ES-I3 (cell line): ENCODE data around the gene IGF1R.

Source experiments
- H3K36me3 ChIP-seq: 2 replicates; pipeline ENCODE4 v1.6.1; 2013; ENCODE audit warnings: mild to moderate bottlenecking, low read length, control low read depth, moderate library complexity; ENCODE audit not compliant: insufficient read depth
- H3K4me1 ChIP-seq: 2 replicates; pipeline ENCODE4 v1.6.1; 2013; ENCODE audit warnings: mild to moderate bottlenecking, control low read depth, low read length; ENCODE audit not compliant: insufficient read depth
- H3K9ac ChIP-seq: 2 replicates; pipeline ENCODE4 v1.6.1; 2013; ENCODE audit warnings: low read depth, mild to moderate bottlenecking, low read length, moderate library complexity
- H3K9me3 ChIP-seq: 2 replicates; pipeline ENCODE4 v1.6.1; 2013; ENCODE audit warnings: mild to moderate bottlenecking, low read length, moderate library complexity; ENCODE audit not compliant: control insufficient read depth, insufficient read depth

IGF1R gene

DNA sequence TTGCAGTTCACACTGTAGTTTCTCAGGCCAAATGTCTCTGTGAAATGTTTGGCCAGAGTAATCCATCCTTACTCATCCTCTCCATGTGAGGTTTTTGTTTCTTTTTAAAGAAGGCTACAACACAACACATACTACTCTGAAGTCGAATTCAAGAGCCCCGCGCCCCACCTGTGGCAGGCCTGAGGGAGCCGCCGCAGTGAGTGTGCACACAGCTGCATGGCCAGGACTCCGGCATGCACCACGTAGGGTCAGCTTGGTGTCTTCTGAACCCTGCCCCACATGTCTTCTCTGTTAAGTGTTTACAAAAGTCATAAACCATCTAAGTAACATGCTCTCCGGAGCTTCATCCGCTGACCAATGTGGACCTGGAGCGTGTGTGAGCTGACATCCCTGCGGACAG, 300.6 kb downstream of the IGF1R start:
- Histone ChIP-seq H3K36me3 (peaks cover 27% of the 10 kb centered on the region), H3K4me1 (no peaks in the 10 kb centered on the region), H3K9ac (no peak overlapping the region), H3K9me3 (no peaks in the 10 kb centered on the region)

DNA sequence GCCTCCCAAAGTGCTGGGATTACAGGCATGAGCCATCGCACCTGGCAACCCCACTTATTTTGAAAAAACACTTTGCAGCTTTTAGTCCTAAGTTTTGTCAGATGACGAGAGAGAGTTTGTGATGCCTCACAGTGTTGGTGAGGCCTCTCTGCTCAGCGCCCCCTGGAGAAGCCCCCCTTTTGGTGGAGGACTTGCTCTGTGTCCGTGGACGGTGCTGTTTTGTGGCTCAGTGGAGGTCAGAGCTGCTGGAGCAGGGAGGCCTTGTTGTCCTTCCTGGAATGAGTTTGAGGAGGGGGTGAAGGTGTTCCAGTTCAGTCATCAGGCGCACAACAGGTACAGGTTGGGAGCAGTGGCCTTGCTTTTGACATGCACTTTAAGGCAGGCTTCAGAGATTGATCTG, 301.3 kb downstream of the IGF1R start:
- H3K9ac ChIP-seq = no peak overlapping the region
- peaks cover 27% of the 10 kb centered on the region for H3K36me3 ChIP-seq
- H3K4me1 ChIP-seq = no peaks in the 10 kb centered on the region
- no peaks in the 10 kb centered on the region for H3K9me3 ChIP-seq

DNA sequence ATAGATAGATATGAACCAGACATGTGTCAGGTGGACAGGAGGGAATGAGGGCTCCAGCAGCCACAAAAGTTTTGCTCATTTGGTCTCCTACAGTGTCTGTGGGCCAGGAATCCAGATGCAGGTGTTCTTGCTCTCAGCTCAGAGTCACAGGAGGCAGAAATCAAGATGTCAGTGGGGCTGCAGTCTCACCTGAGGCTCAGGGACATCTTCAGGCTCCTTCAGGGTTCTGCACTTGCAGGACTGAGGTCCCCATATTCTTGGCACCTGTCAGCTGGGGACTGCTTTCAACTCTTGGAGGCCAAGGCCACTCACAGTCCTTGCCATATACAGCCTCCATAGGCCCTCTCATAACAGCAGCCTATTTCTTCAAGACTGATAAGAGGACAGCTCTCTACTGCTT, 301.9 kb downstream of the IGF1R start:
- Histone ChIP-seq H3K36me3 (peaks cover 29% of the 10 kb centered on the region), H3K9ac (no peak overlapping the region), H3K9me3 (no peaks in the 10 kb centered on the region), H3K4me1 (no peaks in the 10 kb centered on the region)

DNA sequence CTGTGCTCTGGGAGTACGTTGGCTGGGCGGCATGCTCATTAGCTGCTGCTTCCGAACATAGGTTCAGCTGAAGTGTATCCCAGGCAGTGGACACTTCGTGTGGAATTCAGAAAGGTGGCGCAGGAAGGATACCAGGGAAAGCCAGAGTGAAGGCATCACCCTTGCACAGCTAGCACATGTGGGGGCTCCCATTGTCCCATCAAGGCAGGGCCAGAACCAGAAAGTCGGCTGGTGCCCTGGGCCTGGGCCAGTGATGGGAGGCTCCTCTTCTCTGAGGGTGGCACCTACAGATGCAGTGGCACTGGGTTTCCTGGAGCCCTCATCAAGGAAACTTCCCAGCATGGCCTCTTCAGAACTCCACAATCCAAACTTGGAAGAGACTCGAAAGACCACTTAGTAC, 302.7 kb downstream of the IGF1R start:
- no peak overlapping the region for H3K9ac ChIP-seq
- H3K36me3 ChIP-seq = peaks cover 29% of the 10 kb centered on the region
- H3K4me1 ChIP-seq = no peaks in the 10 kb centered on the region
- H3K9me3 ChIP-seq = no peaks in the 10 kb centered on the region

DNA sequence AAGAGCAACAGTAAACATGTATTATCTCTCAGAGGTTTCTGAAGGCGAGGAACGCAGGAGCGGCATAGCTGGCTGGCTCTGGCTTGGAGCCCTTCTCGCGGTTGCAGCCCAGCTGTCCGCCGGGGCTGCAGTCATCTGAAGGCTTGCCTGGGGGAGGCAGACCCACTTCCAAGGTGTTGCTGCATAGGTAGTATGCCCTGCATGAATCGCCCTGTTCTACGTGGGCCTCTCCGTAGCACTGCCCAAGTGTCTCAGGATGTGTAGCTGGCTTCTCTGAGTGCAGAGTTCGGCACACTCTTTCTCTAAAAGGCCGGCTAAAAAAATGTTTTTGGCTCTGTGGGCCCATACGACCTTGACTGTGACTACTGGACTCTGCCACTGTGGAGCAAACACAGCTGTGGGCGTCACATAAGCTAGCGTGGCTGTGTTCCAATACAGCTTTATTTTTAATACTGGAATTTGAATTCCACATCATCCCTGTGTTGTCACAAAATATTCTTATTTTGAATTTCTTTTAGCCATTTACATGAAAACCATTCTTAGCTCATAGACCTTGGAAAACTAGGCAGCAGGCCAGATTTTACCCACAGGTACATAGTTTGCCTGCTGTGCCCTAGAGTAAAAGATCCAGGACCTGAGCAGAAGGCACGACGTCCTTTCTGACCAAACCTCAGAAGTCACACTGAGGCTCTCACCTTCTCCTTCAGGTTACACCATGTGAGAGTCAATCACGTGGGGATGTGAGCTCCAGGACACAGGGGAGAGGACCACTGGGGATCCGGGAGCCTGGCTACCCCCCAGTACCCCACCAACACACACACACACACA, 303.4 kb downstream of the IGF1R start:
- Histone ChIP-seq H3K36me3 (peaks cover 34% of the 10 kb centered on the region), H3K9ac (no peak overlapping the region), H3K9me3 (no peaks in the 10 kb centered on the region), H3K4me1 (no peaks in the 10 kb centered on the region)

DNA sequence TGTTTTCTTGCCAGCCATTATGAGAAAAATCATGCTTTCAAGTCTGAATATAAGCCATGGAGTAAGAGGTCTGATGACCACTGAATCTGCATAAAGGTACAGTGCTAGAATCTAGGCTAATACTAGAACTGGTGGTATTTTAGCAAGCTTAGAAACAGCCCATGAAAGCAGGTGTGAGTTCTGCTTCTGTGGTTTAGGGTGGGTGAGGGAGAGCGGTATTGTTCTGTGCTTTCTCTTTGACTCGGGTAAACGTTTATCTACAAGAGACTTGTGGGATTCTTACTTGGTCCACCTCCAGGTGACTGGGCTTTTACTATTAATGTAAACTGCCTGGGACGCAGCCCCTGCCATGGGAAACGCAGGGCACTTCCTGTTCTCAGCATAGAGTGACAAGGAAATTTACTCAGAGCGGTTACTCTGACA, 304.1 kb downstream of the IGF1R start:
- peaks cover 38% of the 10 kb centered on the region for H3K36me3 ChIP-seq
- H3K9ac ChIP-seq = no peak overlapping the region
- no peaks in the 10 kb centered on the region for H3K4me1 ChIP-seq
- H3K9me3 ChIP-seq = no peaks in the 10 kb centered on the region

DNA sequence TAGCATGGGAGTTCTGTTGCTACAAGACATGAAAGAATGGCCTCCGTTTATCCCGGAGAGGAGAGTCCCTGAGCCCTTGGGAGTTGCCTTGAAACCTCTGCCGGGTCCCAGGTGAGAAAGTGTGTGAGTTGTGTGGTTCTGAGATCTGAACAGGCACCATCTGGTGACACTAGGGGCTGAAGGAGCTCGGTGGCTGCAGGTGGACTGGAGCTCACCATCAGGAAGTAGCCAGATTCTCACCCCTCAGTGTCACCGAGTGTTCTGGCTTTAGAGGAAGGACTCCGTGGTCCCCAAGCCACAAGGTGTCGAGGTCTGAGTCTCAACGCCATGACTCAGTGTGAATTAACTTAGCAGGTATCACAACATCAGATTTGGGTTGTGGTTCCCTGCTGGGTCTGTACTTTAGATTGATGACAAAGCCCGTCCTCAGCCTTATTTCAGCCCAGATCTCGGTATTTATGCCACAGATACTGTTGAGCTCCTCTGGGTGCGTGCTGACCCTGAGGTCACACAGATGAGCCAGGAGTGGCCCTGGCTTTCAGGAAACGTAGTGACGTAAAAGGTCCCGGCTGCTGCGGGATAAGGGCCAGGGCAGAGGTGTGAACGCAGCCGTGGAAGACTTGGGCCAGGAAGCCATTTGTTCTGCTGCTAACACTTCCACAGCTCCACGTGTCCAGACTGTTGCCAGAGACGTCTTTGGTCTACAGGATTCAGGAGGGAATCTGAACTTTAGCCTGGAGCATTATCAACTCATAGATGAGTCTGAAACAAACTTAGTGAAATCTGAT, 304.9 kb downstream of the IGF1R start:
- Histone ChIP-seq H3K4me1 (no peaks in the 10 kb centered on the region), H3K9me3 (no peaks in the 10 kb centered on the region), H3K9ac (no peak overlapping the region), H3K36me3 (peaks cover 43% of the 10 kb centered on the region)

DNA sequence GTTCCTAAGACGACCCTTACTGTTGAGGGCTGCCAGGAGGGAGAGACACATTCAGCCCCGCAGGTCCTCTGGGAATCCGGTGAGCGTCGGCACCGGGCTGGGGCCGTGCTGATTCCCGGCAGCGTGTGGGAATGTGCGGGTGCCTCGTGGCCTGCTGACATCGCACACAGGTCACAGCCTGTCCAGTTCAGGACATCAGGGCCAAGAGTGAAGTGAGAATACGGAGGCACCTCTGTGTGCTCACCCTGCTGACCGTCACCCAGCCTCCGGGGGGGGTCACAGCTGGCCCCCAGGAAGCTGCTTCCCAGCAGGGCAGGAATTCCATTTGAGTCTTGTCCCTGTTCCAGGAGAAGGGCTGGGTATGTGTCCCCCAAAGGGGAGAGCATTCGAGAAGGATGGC, 305.6 kb downstream of the IGF1R start:
- Histone ChIP-seq H3K9ac (no peak overlapping the region), H3K4me1 (no peaks in the 10 kb centered on the region), H3K36me3 (peaks cover 48% of the 10 kb centered on the region), H3K9me3 (no peaks in the 10 kb centered on the region)

DNA sequence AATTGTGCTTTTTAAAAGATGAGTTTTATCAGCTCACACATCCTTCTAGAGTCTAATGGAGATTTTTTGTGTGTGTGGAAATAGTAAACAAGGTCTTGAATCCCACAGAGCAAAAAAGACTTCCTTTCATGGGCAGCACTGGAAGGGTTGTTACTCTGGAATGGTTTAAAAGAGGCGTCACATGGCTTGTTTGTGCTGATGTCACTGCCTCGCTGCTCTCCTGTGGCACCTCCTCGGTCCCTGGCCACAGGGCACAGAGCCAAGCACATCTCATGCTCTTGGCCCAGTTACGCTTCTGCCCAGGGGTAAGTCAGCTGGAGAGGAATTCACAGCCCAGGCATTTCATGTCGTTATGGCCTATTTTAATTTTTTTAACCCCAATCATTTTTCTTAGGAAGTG, 306.1 kb downstream of the IGF1R start:
- Histone ChIP-seq H3K36me3 (peaks cover 51% of the 10 kb centered on the region), H3K4me1 (no peaks in the 10 kb centered on the region), H3K9me3 (no peaks in the 10 kb centered on the region), H3K9ac (no peak overlapping the region)

DNA sequence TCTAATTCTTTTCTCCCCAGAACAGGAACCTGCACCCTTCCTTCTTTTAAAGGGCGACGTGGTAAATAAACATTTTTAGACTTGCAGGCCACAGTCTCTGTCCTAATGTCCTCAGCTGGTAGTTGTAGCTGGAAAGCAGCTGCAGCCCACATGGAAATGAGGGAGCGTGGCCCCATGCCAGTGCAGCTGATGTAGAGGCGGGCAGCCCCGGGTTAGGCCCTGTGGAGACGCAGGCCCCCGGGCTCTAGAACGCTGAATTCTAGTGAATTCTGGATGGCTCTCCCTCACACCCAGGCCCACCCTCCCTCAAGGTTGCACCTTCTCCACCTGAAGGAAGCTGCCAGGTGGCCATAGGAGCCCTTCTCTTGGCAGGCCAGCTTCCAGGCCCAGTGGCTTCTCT, 307.0 kb downstream of the IGF1R start:
- no peaks in the 10 kb centered on the region for H3K4me1 ChIP-seq
- no peak overlapping the region for H3K9ac ChIP-seq
- H3K9me3 ChIP-seq = no peaks in the 10 kb centered on the region
- H3K36me3 ChIP-seq = peaks cover 54% of the 10 kb centered on the region

DNA sequence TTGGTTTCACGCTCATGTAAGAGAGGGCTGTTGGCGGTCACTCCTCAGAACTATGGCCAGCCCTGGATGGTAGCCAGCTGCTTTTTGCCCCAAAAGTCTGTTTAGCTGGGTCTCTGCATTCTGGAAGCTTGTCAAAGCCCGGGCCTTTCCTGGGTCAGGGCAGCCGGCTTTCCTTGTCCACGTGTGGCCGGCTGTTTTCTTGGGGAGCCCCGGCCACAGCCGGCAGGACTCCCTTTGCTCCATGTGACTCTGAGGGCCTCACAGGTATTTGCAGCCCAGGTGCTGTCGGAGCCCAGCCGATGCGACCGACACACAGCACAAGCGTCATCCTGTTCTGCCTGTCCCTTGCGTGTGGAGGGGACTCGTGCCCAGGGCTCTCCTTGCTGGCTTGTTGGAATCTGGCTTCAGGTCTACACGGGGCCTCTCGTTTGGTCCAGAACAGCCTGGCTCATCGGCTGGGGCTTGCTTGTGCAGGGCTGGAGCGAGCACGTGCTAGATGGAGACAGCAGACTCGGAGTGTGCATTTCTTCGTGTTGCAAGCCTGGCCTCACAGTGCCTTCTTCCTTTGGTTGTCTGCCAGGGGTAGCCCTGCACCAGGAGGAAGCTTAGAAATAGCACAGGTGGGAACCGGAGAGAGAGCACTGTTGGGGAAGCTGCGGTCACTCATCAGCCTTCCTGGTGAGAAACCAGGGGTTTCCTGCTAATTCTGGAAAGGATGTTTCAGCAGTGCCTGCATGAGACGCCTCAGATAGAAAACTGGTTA, 307.8 kb downstream of the IGF1R start:
- no peaks in the 10 kb centered on the region for H3K4me1 ChIP-seq
- H3K36me3 ChIP-seq = peaks cover 62% of the 10 kb centered on the region

DNA sequence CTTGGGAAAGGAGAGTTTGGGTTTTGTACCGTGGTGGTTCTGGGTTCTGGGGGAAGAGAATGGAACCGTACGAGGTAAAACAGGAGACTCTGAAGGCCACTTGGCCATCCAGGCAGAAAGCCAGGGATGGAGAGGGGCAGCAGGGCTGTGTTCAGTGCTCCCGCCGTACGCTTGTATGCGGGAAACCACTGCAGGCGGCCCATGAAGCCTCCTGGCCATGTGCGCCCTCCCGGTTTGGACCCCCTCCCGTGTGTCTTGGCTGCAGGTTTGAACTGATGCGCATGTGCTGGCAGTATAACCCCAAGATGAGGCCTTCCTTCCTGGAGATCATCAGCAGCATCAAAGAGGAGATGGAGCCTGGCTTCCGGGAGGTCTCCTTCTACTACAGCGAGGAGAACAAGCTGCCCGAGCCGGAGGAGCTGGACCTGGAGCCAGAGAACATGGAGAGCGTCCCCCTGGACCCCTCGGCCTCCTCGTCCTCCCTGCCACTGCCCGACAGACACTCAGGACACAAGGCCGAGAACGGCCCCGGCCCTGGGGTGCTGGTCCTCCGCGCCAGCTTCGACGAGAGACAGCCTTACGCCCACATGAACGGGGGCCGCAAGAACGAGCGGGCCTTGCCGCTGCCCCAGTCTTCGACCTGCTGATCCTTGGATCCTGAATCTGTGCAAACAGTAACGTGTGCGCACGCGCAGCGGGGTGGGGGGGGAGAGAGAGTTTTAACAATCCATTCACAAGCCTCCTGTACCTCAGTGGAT, 308.6 kb downstream of the IGF1R start:
- Histone ChIP-seq H3K9me3 (peaks cover 5% of the 10 kb centered on the region; the same call in 1 of the 2 replicates), H3K4me1 (no peaks in the 10 kb centered on the region), H3K36me3 (peaks cover 61% of the 10 kb centered on the region), H3K9ac (no peak overlapping the region)

More for the DNA sequence above, 307.8 kb downstream of the IGF1R start:
- H3K9me3 ChIP-seq = no peaks in the 10 kb centered on the region
- H3K9ac ChIP-seq = no peak overlapping the region

DNA sequence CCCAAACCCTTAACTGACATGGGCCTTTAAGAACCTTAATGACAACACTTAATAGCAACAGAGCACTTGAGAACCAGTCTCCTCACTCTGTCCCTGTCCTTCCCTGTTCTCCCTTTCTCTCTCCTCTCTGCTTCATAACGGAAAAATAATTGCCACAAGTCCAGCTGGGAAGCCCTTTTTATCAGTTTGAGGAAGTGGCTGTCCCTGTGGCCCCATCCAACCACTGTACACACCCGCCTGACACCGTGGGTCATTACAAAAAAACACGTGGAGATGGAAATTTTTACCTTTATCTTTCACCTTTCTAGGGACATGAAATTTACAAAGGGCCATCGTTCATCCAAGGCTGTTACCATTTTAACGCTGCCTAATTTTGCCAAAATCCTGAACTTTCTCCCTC, 309.3 kb downstream of the IGF1R start:
- Histone ChIP-seq H3K4me1 (no peaks in the 10 kb centered on the region), H3K9me3 (peaks cover 5% of the 10 kb centered on the region; the same call in 1 of the 2 replicates), H3K36me3 (peaks cover 56% of the 10 kb centered on the region), H3K9ac (no peak overlapping the region)

DNA sequence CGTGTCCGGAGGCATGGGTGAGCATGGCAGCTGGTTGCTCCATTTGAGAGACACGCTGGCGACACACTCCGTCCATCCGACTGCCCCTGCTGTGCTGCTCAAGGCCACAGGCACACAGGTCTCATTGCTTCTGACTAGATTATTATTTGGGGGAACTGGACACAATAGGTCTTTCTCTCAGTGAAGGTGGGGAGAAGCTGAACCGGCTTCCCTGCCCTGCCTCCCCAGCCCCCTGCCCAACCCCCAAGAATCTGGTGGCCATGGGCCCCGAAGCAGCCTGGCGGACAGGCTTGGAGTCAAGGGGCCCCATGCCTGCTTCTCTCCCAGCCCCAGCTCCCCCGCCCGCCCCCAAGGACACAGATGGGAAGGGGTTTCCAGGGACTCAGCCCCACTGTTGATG, 309.7 kb downstream of the IGF1R start:
- H3K9me3 ChIP-seq = peaks cover 5% of the 10 kb centered on the region; the same call in 1 of the 2 replicates
- no peaks in the 10 kb centered on the region for H3K4me1 ChIP-seq

More for the DNA sequence above, 309.7 kb downstream of the IGF1R start:
- Histone ChIP-seq H3K9ac (no peak overlapping the region), H3K36me3 (peaks cover 56% of the 10 kb centered on the region)
